HCT116 (cell line): ENCODE results near the gene GFY. TPM values are rescaled to one million over a fixed set of nuclear protein-coding genes. Genes with fewer than 3 reads are reported as not detected.

Experiments used
- ATAC-seq: fragments of 200-7000 bp; cut with Tn5 transposase; 2 replicates; pipeline ENCODE4 v1.9.1; 2020; ENCODE audit warnings: mild to moderate bottlenecking, moderate library complexity
- BruUV-seq: library from RNA; stranded (reverse); fragments of 400-500 nt; replicated peaks from 2 replicates; lab custom pipeline; 2021; lab: Mats Ljungman, UMichigan
- CTCF ChIA-PET: fragments of 300-600 bp; sonication (Branson Sonifier 250); formaldehyde crosslinking; loops from one replicate; lab custom pipeline; 2021; ENCODE audit warnings: antibody characterized with exemption; lab: Charles Lee
- POLR2A ChIA-PET: fragments of 300-600, 350-600 bp; sonication (Branson Sonifier 250); formaldehyde crosslinking; loops from one replicate; lab custom pipeline; 2021; ENCODE audit warnings: antibody characterized with exemption; lab: Charles Lee
- RAD21 ChIA-PET, 2 experiments: fragments of 300-600 bp; sonication (Branson Sonifier 250); formaldehyde crosslinking; loops; one replicate each; lab custom pipeline; 2023; ENCODE audit warnings: low total read pairs in 2 of 2; ENCODE audit not compliant: uncharacterized antibody in 2 of 2, unreplicated experiment in 2 of 2, low non-redundant PET in 1 of 2; lab: Charles Lee
- DNase-seq: peaks from one replicate; pipeline ENCODE4 v3.0.0-alpha.2; 2010; ENCODE audit warnings: low read depth, low spot score
- H2AFZ ChIP-seq: fragments of 200-600 bp; shearing (Covaris generic), sonication (generic); 2 replicates; pipeline ENCODE4 v1.6.1; 2017; ENCODE audit warnings: low read depth, mixed run types, mixed read lengths, antibody characterized with exemption, low read length; ENCODE audit not compliant: poor library complexity, severe bottlenecking
- H3K27ac ChIP-seq: 2 replicates; pipeline ENCODE4 v1.5.1; 2012; ENCODE audit warnings: low read depth, low read length
- H3K27me3 ChIP-seq: fragments of 200-600 bp; sonication (generic); 2 replicates; pipeline ENCODE4 v1.6.1; 2016; ENCODE audit warnings: mixed run types, low read length, mixed read lengths; ENCODE audit not compliant: insufficient read depth
- H3K36me3 ChIP-seq, 2 experiments: fragments of 200-500 bp in 1 of 2; fragments of 200-600 bp in 1 of 2; sonication (Bioruptor generic) in 1 of 2; sonication (generic) in 1 of 2; 2 replicates each; pipeline versions ENCODE4 v1.5.1 to v1.6.1; 2014 to 2016; ENCODE audit warnings: low read length in 2 of 2, inconsistent platforms in 1 of 2, mixed read lengths in 1 of 2, mixed run types in 1 of 2; ENCODE audit not compliant: insufficient read depth in 2 of 2, control insufficient read depth in 1 of 2
- H3K4me1 ChIP-seq, 2 experiments: fragments of 200-600 bp in 1 of 2; sonication (generic) in 1 of 2; 2 replicates each; pipeline versions ENCODE4 v1.5.1 to v1.6.1; 2012 to 2017; ENCODE audit warnings: low read length in 2 of 2, inconsistent platforms in 1 of 2, mild to moderate bottlenecking in 1 of 2, mixed read lengths in 1 of 2, mixed run types in 1 of 2, moderate library complexity in 1 of 2; ENCODE audit not compliant: insufficient read depth in 2 of 2, control insufficient read depth in 1 of 2
- H3K4me2 ChIP-seq: fragments of 200-600 bp; sonication (generic); 2 replicates; pipeline ENCODE4 v1.6.1; 2017; ENCODE audit warnings: mixed run types, low read length, mixed read lengths
- H3K4me3 ChIP-seq, 2 experiments: fragments of 200-600 bp in 1 of 2; sonication (generic) in 1 of 2; replicated peaks in 1 of 2; 2 replicates each; pipeline ENCODE4 v1.5.1; 2011 to 2016; ENCODE audit warnings: low read length in 2 of 2, control low read depth in 1 of 2, low read depth in 1 of 2, mild to moderate bottlenecking in 1 of 2, mixed read lengths in 1 of 2, mixed run types in 1 of 2
- H3K79me2 ChIP-seq: fragments of 200-600 bp; sonication (generic); 2 replicates; pipeline ENCODE4 v1.6.1; 2017; ENCODE audit warnings: mild to moderate bottlenecking, mixed run types, low read length, moderate library complexity, mixed read lengths; ENCODE audit not compliant: insufficient read depth
- H3K9ac ChIP-seq: fragments of 200-600 bp; sonication (generic); 2 replicates; pipeline ENCODE4 v1.6.1; 2016; ENCODE audit warnings: low read length, mixed read lengths
- H3K9me2 ChIP-seq: fragments of 200-600 bp; sonication (generic), shearing (Covaris generic); 2 replicates; pipeline ENCODE4 v1.6.1; 2017; ENCODE audit warnings: mixed run types, mild to moderate bottlenecking, moderate library complexity; ENCODE audit not compliant: insufficient read depth
- H3K9me3 ChIP-seq, 2 experiments: fragments of 200-500 bp in 1 of 2; fragments of 200-600 bp in 1 of 2; sonication (Bioruptor generic) in 1 of 2; sonication (generic) in 1 of 2; 2 replicates each; pipeline ENCODE4 v1.6.1; 2014 to 2017; ENCODE audit warnings: low read length in 2 of 2, mixed read lengths in 2 of 2, inconsistent platforms in 1 of 2, low read depth in 1 of 2, mild to moderate bottlenecking in 1 of 2, mixed run types in 1 of 2, moderate library complexity in 1 of 2; ENCODE audit not compliant: control insufficient read depth in 1 of 2, insufficient read depth in 1 of 2
- H4K20me1 ChIP-seq: fragments of 200-600 bp; sonication (generic), shearing (Covaris generic); 2 replicates; pipeline ENCODE4 v1.6.1; 2017; ENCODE audit warnings: mixed run types, mild to moderate bottlenecking, moderate library complexity; ENCODE audit not compliant: insufficient read depth
- ATF3 ChIP-seq: IDR thresholded peaks from 2 replicates; pipeline ENCODE4 v1.6.1; 2012
- CBX3 ChIP-seq: IDR thresholded peaks from 2 replicates; pipeline ENCODE4 v1.6.1; 2012; ENCODE audit warnings: low read depth
- EGR1 ChIP-seq: IDR thresholded peaks from 2 replicates; pipeline ENCODE4 v1.6.1; 2012; ENCODE audit warnings: low read depth
- EZH2phosphoT487 ChIP-seq: fragments of 200-600 bp; IDR thresholded peaks from 2 replicates; pipeline ENCODE4 v1.6.1; 2018; ENCODE audit warnings: antibody characterized with exemption, borderline replicate concordance
- FOSL1 ChIP-seq: IDR thresholded peaks from 2 replicates; pipeline ENCODE4 v1.6.1; 2012; ENCODE audit warnings: low read depth
- MAX ChIP-seq: IDR thresholded peaks from 2 replicates; pipeline ENCODE4 v1.6.1; 2012
- POLR2A ChIP-seq: IDR thresholded peaks from 2 replicates; pipeline ENCODE4 v1.7.0; 2011; ENCODE audit warnings: borderline replicate concordance; ENCODE audit not compliant: insufficient read depth, insufficient read length; ENCODE audit errors: extremely low read depth
- RAD21 ChIP-seq: IDR thresholded peaks from 2 replicates; pipeline ENCODE4 v1.6.1; 2012; ENCODE audit warnings: low read depth, mild to moderate bottlenecking
- SP1 ChIP-seq: IDR thresholded peaks from 2 replicates; pipeline ENCODE4 v1.6.1; 2012; ENCODE audit warnings: low read depth
- SRF ChIP-seq: IDR thresholded peaks from 2 replicates; pipeline ENCODE4 v1.6.1; 2012; ENCODE audit warnings: low read depth
- ZNF274 ChIP-seq: fragments of 200-500 bp; sonication (Bioruptor generic); IDR thresholded peaks from 2 replicates; pipeline ENCODE4 v1.6.1; 2014; ENCODE audit warnings: mild to moderate bottlenecking, low read depth, low read length, inconsistent platforms
- intact Hi-C: fragments of 100-400 bp; cut with micrococcal nuclease; formaldehyde crosslinking; loops from 2 replicates; pipeline ENCODE4 v1.10.0; 2022
- total RNA-seq: library from RNA; stranded (reverse); gene quantifications from one replicate; pipeline ENCODE4 v1.2.1, GENCODE V29; 2021; ENCODE audit not compliant: unreplicated experiment
- TF ChIP-seq, protein P1 (sequence below): IDR thresholded peaks from 2 replicates; pipeline ENCODE4 v1.6.1; 2011; ENCODE audit warnings: mild to moderate bottlenecking, low read length, moderate library complexity; ENCODE audit not compliant: insufficient replicate concordance; ENCODE audit errors: extremely low read depth
- TF ChIP-seq, protein P2 (sequence below): IDR thresholded peaks from 2 replicates; pipeline ENCODE4 v1.6.1; 2012; ENCODE audit warnings: low read depth

The GFY gene
- total RNA-seq, 1 experiment from 2014 or later: 2.6 TPM

DNA sequence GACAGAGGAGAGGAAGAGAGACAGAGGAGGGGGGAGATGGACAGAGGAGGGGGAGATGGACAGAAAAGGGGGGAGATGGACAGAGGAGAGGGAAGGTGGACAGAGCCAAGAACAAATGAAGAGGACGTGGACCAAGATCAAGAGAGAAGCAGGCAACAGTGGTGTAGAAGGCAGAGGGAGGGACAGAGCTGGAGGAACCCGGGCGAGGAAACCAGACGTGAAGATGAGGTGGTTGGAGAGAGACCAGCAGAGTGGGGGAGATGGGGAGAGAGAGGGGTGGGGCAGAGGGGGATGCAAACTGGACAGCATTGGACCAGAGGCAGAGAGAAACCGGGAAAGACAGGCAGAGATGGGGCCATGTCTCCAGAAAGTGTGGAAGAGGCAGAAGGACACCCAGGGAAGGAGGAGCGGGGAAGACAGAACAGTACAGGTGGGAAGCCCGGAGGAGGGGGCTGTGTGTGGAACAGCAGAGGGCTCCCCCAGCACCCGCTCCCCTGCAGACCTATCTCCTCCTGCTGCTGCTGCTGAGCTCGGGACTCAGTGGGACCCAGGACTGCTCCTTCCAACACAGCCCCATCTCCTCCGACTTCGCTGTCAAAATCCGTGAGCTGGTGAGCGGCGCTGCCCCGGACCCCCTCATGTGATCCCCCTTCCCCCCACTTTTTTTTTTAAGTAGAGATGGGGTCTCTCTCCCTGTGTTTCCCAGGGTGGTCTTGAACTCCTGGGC lies 50.2 kb downstream of the GFY start:
- Histone ChIP-seq H3K9me2 (no peaks in the 10 kb centered on the region), H3K4me1 (peaks cover 31 to 55% of the 10 kb centered on the region in 2 experiments), H3K27me3 (no peaks in the 10 kb centered on the region), H3K9ac (0 out of 2 replicates have a peak overlapping the region, but pooled peaks have one; percentile 13), H3K79me2 (no peaks in the 10 kb centered on the region), H2AFZ (no peak overlapping the region), H3K9me3 (no peaks in the 10 kb centered on the region), H3K4me2 (peak overlapping the region; percentile 68; the same call in 1 of the 2 replicates), H3K27ac (no peak overlapping the region), H3K4me3 (no peak overlapping the region), H4K20me1 (no peaks in the 10 kb centered on the region), H3K36me3 (no peaks in the 10 kb centered on the region; a peak in 1 of 4 replicates)
- CTCF ChIA-PET: interaction anchor here (0.7 to 1.3 kb wide), 6 partner anchors 14 to 95 kb away, joined by 3 to 9 read pairs (median 4); partner anchors contain the start of genes ALDH16A1 and PIH1D1
- no TSS peak for BruUV-seq
- DNase-seq: no peak
- POLR2A ChIA-PET: interaction anchor here (1.0 to 2.5 kb wide), 5 partner anchors 18 to 24 kb away, joined by 5 to 7 read pairs (median 5); partner anchors contain the start of genes ALDH16A1, PIH1D1 and RPS11
- intact Hi-C loops: no loop called here
- TF ChIP-seq FOSL1: no peak
- TF ChIP-seq CBX3: no peak
- TF ChIP-seq ZNF274: no peak
- no peak for TF ChIP-seq POLR2A
- no peak for TF ChIP-seq SP1
- TF ChIP-seq EGR1: no peak
- TF ChIP-seq EZH2phosphoT487: no peak
- TF ChIP-seq, protein P1, sequence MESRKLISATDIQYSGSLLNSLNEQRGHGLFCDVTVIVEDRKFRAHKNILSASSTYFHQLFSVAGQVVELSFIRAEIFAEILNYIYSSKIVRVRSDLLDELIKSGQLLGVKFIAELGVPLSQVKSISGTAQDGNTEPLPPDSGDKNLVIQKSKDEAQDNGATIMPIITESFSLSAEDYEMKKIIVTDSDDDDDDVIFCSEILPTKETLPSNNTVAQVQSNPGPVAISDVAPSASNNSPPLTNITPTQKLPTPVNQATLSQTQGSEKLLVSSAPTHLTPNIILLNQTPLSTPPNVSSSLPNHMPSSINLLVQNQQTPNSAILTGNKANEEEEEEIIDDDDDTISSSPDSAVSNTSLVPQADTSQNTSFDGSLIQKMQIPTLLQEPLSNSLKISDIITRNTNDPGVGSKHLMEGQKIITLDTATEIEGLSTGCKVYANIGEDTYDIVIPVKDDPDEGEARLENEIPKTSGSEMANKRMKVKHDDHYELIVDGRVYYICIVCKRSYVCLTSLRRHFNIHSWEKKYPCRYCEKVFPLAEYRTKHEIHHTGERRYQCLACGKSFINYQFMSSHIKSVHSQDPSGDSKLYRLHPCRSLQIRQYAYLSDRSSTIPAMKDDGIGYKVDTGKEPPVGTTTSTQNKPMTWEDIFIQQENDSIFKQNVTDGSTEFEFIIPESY: no peak
- TF ChIP-seq MAX: no peak
- TF ChIP-seq ATF3: no peak
- TF ChIP-seq SRF: no peak
- TF ChIP-seq RAD21: no peak
- TF ChIP-seq, protein P2, sequence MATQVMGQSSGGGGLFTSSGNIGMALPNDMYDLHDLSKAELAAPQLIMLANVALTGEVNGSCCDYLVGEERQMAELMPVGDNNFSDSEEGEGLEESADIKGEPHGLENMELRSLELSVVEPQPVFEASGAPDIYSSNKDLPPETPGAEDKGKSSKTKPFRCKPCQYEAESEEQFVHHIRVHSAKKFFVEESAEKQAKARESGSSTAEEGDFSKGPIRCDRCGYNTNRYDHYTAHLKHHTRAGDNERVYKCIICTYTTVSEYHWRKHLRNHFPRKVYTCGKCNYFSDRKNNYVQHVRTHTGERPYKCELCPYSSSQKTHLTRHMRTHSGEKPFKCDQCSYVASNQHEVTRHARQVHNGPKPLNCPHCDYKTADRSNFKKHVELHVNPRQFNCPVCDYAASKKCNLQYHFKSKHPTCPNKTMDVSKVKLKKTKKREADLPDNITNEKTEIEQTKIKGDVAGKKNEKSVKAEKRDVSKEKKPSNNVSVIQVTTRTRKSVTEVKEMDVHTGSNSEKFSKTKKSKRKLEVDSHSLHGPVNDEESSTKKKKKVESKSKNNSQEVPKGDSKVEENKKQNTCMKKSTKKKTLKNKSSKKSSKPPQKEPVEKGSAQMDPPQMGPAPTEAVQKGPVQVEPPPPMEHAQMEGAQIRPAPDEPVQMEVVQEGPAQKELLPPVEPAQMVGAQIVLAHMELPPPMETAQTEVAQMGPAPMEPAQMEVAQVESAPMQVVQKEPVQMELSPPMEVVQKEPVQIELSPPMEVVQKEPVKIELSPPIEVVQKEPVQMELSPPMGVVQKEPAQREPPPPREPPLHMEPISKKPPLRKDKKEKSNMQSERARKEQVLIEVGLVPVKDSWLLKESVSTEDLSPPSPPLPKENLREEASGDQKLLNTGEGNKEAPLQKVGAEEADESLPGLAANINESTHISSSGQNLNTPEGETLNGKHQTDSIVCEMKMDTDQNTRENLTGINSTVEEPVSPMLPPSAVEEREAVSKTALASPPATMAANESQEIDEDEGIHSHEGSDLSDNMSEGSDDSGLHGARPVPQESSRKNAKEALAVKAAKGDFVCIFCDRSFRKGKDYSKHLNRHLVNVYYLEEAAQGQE: no peak
- ATAC-seq: no peak
- RAD21 ChIA-PET: interaction anchor here (0.6 to 1.0 kb wide), 3 partner anchors 24 to 79 kb away, joined by 3 to 4 read pairs (median 3); partner anchors contain the start of gene PIH1D1 (in 1 of the 2)
